ENCODE results near the gene GALNT13.

GALNT13 gene

GRCh38 chr2:154229966-154230365 lies 358.2 kb downstream of the GALNT13 start:
- DNase-seq, result no peak

- no peak for DNase-seq
These were observed 359.3 kb downstream of the GALNT13 start for GRCh38 chr2:154231021-154231420.

- DNase-seq, result no peak
These were observed 361.5 kb downstream of the GALNT13 start for GRCh38 chr2:154233231-154233630.

- DNase-seq, result no peak
These were observed 366.5 kb downstream of the GALNT13 start for GRCh38 chr2:154238252-154238651.

GRCh38 chr2:154240316-154240715 lies 368.6 kb downstream of the GALNT13 start:
- no peak for DNase-seq

GRCh38 chr2:154240921-154241379 lies 369.2 kb downstream of the GALNT13 start:
- no peak for DNase-seq

- DNase-seq, result no peak
These were observed 371.0 kb downstream of the GALNT13 start for GRCh38 chr2:154242687-154243086.

- no peak for DNase-seq
These were observed 372.0 kb downstream of the GALNT13 start for GRCh38 chr2:154243685-154244084.

GRCh38 chr2:154244932-154245331 lies 373.2 kb downstream of the GALNT13 start:
- DNase-seq, result no peak

- no peak for DNase-seq
These were observed 375.8 kb downstream of the GALNT13 start for GRCh38 chr2:154247503-154247902.

GRCh38 chr2:154256136-154256535 lies 384.4 kb downstream of the GALNT13 start:
- DNase-seq, result no peak

GRCh38 chr2:154259030-154259429 lies 387.3 kb downstream of the GALNT13 start:
- DNase-seq, result no peak

GRCh38 chr2:154261473-154262027 lies 389.8 kb downstream of the GALNT13 start:
- no peak for DNase-seq

GRCh38 chr2:154263206-154263605 lies 391.5 kb downstream of the GALNT13 start:
- no peak for DNase-seq

- no peak for DNase-seq
These were observed 392.3 kb downstream of the GALNT13 start for GRCh38 chr2:154264024-154264423.

- no peak for DNase-seq
These were observed 396.3 kb downstream of the GALNT13 start for GRCh38 chr2:154267983-154268382.

GRCh38 chr2:154280543-154280942 lies 408.8 kb downstream of the GALNT13 start:
- no peak for DNase-seq

GRCh38 chr2:154289870-154290269 lies 418.1 kb downstream of the GALNT13 start:
- DNase-seq, result no peak

- DNase-seq, result no peak
These were observed 419.8 kb downstream of the GALNT13 start for GRCh38 chr2:154291511-154291910.

GRCh38 chr2:154291927-154292326 lies 420.2 kb downstream of the GALNT13 start:
- no peak for DNase-seq

- DNase-seq, result no peak
These were observed 422.1 kb downstream of the GALNT13 start for GRCh38 chr2:154293864-154294263.

GRCh38 chr2:154306266-154306970 lies 434.7 kb downstream of the GALNT13 start:
- no peak for DNase-seq

- DNase-seq, result no peak
These were observed 435.3 kb downstream of the GALNT13 start for GRCh38 chr2:154307007-154307406.

- DNase-seq, result no peak
These were observed 452.9 kb downstream of the GALNT13 start for GRCh38 chr2:154324601-154325000.

- no peak for DNase-seq
These were observed 457.8 kb downstream of the GALNT13 start for GRCh38 chr2:154329510-154329909.
